Measurements from ENCODE around the gene MCTP1.

DNA sequence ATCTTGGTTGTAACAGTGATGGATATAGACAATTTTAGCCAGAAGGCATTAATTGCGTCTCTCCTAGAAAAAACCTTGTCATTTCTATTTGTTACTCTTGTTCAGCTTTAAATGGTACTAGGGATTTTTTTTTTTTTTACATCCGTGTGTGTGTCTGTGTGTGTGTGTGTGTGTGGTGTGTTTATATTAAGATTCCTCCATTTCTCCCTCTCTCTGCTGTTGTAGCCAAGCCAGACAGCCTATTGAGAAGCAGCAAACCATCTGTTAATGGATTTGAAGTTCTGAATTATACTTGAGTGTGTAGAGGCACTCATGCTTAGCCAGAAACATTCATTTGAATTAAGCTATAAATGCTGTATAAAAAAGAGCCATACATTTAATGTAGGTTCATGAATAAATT lies 594.1 kb downstream of the MCTP1 start:
- no peak for TF ChIP-seq CTCF (IDR thresholded peaks at IDR 0.05; ENCODE audit: low read depth, low read length)
- TF ChIP-seq EZH2phosphoT487 (IDR thresholded peaks at IDR 0.05; ENCODE audit: low read depth), result no peak

All from OCI-LY3 (cell line).